Uterus (tissue), 2 donors: Measurements from ENCODE around the gene NOS1AP.

Source experiments
- CTCF ChIP-seq, 4 experiments: fragments of 200-600 bp in 2 of 4; fragments of 450-650 bp in 2 of 4; sonication (generic) in 2 of 4; IDR thresholded peaks; one replicate each; pipeline ENCODE4 v1.5.1; 2016 to 2019; ENCODE audit warnings: antibody characterized with exemption in 4 of 4, mild to moderate bottlenecking in 2 of 4, moderate library complexity in 1 of 4
- POLR2A ChIP-seq, 2 donors: fragments of 450-650 bp; IDR thresholded peaks; one replicate each; pipeline ENCODE4 v1.6.1; 2016; ENCODE audit warnings: antibody characterized with exemption in 2 of 2, mild to moderate bottlenecking in 1 of 2, moderate library complexity in 1 of 2

GRCh38 chr1:162387226-162388082 lies 318.0 kb downstream of the NOS1AP start:
- no peak for TF ChIP-seq CTCF (IDR thresholded peaks at IDR 0.05)
- TF ChIP-seq POLR2A (IDR thresholded peaks at IDR 0.05) = no peak
